DMS114 treated with DMSO at 0.1 percent for 48 hours (cell line): ENCODE measurements around the gene GAGE10.
"Not testable (repeated sequence)": the region's sequence is repeated elsewhere in the genome, so short reads cannot be mapped to it uniquely, and the experiment has no call there.

Experiments used
- DNase-seq: peaks from one replicate; lab custom pipeline; 2025; ENCODE audit not compliant: unreplicated experiment; lab: John Stamatoyannopoulos, UW

The GAGE10 gene

DNA sequence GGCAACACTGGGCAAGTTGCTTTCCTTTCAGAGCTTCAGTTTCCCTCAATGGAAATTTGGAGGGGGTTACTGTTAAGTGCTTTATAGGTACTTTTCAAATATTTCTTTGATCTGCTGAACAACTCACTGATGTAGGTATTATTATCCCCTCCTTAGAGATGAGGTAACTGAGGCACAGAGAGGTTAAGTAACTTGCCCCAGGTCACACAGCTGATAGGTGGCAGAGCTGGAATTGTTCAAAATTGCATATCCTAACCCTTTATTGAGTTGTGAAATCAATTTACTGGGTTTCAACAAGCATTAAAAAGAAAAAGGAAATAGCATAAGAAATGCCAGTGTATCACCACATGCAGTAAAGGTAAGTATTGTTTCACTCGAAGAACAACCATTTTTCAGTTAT, 27.2 kb upstream of the GAGE10 start:
- DNase-seq = no peak

DNA sequence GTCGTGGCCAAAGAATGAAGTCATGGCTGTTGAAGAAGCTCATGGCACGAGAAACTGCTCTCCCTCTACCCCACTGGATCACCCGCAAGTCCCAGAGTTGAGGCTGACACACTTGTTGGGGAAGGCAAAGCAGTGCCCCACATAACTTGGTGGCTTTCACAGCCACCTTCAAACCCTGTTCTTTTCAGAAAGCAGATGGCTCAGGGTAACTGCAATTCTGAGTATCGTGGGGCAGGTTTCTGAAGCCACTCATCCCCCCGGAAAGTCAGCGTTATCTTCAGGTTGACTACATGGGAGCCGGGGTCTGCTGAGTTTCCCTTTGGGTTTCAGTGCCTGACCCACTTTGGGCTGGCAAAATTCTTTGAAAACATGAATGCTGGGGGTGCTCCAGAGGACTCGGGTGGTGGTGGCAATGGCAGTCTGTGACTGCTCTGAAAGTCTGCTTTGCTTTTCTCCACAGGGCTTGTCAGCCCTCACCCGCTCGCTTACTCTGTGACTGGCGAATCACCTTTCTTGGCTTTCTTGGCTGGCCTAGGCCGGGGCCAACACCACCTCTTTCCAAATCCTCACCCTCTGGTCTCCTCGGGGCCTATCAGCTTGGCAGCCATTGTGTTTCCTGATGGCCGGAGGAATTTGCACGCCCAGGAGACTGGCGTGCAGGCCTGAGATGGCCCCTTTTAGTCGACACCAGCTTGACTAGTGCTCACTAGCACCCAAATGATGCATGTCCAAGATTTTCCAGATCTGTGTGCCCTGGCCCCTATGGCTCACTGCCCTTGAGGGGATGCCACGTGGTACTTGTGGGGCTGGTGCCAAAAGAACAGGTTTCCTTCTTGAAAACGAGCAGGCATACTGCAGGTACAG, 26.5 kb upstream of the GAGE10 start:
- DNase-seq = no peak

DNA sequence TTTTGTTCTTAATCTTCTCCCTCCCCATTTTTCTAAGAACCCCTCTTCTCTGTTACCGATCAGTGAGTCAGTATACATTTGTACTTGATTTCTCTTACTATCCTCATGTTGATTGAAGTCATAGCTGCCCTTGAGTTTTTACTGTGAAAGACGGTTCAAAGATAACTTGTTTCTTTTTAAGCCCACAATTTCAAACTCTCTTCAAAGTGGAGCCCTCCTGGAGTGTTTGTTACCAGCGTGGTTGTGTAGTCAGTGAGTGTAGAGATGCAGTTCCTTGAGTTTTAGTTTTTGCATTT, 26.0 kb upstream of the GAGE10 start:
- DNase-seq = no peak

DNA sequence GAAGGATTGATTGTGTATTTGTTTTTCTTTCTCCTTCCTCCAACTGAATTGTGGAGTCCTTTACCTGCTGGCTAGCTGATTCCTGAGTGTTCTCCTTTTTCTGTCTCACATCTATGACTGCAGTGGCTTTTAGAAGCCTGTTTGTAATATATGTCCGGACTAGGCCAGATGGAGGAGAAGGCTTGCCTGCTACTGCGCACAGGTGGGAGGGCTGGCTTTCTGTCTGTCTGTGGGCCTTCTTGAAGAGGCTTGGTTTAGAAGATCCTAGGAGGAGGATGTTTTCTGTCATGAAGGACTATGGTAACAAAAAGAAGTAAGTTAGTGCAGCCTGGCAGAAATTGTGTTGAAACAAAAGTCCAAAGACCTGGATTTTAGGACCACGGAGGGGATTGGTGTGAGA, 25.4 kb upstream of the GAGE10 start:
- no peak for DNase-seq

DNA sequence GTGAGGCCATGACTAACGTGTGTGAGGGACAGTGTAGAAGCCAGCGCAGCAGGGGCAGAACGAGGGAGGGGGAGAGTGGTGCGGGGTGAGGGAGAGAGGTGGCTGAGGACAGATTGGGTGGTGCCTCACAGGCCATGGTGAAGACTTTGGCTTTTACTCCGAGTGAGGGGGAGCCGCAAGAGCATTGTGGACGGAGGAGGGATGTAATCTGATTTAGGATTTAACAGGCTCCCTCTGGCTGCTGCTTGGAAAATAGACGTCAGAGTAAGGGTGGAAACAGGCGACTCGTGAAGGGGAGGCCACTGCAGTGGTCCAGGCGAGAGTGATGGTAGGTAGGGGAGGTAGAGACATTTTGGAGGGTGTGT, 20.8 kb upstream of the GAGE10 start:
- DNase-seq = peak; percentile 35

DNA sequence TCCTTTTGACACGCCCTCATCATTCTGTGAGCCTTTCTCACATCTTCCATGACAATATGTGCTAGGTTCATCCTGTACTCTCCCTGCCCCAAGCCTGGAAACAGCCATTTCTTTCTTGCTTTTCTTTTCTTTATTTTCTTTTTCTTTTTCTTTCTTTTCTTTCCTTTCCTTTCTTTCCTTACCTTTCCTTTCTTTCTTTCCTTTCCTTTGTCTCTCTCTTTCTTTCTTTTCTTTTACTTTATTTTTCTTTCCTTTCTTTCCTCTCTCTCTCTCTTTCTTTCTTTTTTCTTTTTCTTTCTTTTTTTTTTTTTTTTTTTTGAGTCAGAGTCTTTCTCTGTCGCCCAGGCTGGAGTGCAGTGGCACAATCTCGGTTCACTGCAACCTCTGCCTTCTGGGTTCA, 19.2 kb upstream of the GAGE10 start:
- DNase-seq = no peak

DNA sequence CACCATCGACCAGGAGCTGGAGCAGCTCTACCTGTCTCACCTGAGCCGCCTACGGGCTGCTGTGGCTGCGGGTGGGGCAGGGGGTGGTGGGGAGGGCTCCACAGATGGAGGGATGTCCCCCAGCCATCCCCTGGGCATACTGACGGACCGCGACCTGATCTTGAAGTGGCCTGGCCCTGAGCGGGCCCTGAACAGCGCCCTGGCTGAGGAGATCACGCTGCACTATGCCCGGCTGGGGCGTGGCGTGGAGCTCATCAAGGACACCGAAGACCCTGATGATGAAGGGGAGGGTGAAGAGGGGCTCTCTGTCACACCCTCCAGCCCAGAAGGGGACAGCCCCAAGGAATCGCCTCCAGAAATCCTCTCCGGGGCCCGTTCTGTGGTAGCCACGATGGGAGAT, 17.3 kb upstream of the GAGE10 start:
- DNase-seq = no peak

DNA sequence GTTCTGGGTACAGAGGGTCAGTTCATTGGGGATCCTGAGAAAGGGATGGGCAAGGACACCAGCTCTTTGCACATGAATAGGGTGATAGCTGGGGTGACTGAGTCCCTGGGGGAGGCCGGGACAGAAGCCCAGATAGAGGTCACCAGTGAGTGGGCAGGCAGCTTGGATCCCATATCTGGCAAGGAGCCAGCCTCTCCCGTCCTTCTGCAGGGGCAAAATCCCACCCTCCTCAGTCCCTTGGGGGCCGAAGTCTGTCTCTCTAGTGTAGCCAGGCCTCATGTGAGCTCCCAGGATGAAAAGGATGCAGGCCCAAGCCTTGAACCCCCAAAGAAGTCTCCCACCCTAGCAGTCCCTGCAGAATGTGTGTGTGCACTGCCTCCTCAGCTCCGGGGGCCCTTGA, 16.9 kb upstream of the GAGE10 start:
- DNase-seq = no peak

DNA sequence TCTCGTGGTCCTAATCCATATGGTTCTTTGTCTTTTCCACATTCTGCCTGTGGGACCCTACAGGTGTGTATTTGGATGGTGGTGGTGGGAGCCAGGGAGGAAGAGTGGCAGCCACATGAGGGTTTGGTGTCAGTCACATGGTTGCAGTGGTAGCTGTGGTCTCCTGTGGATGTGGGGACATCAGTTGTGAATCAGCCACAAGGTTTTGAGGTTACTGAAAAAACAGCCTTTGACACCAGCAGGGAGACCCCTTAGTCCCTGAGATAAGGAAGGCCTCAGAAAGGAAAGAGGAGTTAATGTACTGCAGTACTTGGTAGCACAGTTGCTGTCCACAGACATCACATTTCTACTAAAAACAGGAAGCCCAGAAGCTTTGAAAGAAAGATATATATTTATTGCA, 15.8 kb upstream of the GAGE10 start:
- DNase-seq = no peak

DNA sequence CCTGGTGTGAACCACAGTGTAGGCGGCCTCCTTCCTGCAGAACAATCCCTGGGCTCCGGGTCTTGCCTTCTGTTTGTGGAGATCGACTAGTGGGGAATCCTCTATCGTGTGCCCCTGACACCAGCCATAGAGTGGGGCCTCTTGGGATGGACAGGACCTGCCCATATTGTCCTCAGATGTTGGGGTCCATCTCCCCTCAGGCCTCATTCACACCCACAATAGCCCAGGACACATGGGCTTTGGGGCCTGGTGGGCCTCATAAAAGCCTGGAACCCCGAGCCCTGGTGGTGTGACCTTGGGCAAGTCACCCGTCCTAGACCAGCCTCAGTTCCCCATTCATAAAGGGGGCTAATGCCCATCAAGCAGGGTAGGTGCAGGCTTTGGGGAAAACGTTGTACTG, 13.2 kb upstream of the GAGE10 start:
- DNase-seq = no peak

DNA sequence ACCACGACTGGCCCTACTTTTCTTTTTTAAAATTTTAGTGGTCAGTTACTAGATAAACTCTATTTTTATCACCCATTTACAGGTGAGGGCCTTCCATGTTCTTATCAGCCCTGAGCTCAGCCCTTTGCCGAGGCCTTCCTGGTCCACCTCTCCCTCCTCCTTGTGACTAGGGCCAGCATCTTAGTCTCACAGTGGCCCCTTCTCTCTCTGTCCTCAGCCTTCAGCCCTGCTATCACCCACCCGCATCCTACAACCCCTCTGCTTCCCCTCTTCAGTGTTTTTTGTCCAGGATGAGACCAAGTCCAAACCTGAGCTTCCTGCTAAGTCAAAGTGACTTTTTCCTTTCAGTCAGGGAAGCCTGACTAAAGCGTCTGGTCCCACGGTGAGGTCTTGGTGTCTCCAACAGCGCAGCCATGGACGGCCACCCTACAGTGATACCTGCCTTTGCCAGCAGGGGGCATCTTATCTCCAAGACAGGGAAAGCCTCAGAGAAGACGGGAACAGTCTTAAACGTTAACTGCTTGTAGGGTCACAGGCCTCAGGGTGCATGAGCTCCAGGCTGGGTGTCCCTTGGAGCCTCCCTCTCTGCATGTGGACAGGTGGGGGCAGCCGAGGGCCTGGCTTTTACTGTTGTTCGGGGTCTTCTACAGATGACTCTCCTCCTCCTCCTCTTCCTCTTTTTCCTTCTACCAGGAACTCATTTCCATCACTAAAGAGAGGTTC, 11.7 kb upstream of the GAGE10 start:
- no peak for DNase-seq

DNA sequence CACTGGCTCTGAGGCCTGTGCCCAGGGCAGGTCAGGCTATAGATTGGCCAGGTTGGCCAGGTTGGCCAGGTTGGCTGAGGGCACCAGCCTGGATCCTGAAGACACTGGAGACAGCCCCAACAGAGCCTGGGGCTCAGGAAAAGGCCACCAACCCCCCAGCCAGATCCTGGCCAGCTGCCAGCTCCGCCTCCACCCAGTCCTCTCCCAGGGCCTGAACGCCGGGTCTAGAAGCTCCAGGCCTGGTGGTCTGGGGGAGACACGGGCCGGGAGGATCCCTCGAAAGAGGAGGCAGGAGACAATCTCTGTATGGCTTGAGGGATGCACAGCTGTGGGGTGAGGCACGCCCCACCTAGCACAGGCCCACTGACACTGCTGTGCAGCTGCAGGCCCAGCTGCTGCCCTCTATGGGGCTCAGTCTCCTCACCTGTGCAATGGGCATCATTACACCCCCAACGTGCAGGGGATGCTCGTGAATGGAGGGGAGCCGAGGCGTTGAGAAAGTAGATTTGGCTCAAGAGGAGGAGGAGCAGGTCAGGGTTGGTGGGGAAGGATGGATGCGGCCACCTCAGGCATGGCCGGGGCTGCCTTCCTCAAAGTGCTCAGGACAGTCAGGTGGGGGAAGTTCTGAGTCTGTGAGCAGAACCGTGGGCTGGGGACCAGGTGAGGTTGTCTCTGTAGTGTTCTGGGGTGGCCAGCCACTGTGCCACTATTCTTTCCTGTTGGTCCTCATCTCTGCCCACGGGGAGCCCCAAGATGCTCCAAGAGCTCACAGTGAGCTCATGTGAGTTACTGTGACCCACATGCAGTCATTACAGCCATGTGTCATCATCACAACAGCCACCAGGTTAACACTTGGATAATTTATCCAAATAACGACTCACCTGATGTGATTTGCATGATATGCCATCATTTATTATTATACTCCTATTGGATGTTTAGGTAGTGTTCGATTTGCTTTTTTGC, 10.8 kb upstream of the GAGE10 start:
- DNase-seq = no peak

DNA sequence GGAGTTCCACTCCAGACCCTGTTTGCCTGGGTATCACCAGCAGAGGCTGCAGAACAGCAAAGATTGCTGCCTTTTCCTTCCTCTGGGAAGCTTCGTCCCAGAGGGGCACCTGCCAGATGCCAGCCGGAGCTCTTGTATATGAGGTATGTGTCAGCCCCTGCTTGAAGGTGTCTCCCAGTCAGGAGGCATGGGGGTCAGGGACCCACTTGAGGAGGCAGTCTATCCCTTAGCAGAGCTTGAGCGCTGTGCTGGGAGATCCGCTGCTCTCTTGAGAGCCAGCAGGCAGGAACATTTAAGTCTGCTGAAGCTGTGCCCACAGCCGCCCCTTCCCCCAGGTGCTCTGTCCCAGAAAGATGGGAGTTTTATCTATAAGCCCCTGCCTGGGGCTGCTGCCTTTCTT, 4.2 kb upstream of the GAGE10 start:
- DNase-seq = not testable (repeated sequence)

DNA sequence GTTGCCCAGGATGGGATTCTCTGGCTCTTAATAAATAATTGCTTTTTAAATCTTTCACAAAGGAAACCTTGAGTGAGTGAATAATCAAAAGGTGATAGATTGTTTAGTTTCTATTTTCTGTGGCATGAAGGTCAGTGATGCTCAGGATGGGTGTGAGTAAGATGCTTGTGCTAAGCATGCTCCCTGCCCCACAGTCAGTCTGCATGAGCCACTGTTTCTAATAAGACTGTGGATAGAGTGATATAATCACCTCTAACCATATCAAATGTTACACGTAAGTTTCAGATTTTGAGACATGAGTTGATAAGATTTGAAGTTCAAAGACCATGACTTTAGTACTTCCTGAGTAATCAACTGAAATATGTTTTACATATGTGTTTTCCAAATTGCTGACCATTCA, 2.7 kb upstream of the GAGE10 start:
- DNase-seq = no peak

DNA sequence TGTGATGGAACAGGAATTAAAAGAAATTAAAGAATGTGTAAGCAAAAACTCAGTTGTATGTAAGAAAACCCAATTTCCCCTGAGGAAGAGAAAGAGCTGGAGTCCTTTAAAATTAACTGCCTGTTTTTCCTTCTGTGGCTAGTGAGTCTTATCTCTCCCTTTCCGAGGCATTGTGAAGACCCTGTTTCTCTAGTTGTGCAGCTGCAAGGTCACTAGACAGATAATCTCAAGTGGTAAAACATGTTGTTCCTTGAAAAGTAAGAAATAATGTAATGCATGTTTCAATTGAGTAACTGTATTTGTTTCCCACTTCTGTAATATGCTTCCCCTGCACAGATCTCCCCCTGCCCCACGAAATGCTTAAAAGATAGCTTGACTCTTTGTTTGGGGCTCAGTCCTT, 4.3 kb downstream of the GAGE10 start:
- DNase-seq = not testable (repeated sequence)

DNA sequence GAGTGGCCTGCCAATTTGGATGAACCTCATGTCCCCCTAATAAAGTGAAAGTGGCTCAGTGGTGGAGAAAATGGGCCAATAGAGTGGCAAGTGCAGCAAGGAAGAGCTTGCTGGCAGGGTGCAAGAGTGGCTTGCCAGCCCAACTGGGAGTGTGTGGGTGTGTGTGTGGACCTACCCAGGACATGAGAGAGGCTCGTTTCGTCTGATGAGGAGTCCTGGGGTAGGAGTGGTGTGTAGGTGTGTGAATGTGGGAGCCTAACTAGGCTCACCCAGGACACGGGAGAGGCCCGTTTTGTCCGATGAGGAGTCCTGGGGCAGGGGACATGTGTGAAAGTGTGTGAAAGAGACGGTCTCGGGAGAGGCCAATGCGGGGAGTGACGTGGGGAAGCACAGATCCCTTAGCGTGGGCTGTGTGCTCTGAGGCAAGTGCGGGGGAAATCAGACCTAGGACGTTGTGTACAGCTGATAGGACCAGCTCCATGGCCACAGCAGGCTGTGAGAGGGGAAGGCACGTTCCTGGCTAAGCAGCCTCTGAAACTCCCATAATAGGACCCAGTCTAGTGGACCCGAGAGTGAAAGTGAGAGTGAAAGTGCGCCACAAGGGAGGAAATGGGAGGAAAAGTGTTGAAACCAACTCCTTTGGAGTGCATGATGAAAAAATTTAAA, 5.3 kb downstream of the GAGE10 start:
- DNase-seq = no peak

DNA sequence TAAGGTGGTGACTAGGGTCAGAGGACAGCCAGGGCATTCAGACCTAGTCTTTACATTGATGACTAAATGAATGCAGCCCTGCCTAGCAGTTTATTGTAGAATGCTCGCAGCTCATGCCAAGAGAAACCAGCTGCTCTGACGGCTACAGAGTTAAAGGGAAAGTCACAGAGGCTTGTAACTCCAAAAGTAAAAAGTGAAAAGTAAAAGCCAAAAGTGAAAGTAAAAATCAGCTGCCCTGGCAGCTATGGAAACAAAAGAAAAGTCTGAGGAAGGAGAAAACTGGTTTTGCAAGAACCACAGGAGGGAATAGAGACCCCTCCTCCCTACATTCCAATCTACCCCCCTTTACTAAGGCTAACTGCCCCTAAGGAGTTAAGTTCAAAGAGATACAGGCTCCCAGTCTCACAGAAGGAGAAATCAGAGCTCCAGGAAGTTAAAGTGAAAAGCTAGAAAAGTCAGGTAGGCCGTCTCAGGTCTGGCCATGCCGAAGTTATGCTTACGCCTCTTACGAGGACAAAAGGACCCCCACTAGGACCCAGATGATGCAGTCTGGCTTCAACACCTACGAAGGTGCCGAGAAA, 6.0 kb downstream of the GAGE10 start:
- no peak for DNase-seq

DNA sequence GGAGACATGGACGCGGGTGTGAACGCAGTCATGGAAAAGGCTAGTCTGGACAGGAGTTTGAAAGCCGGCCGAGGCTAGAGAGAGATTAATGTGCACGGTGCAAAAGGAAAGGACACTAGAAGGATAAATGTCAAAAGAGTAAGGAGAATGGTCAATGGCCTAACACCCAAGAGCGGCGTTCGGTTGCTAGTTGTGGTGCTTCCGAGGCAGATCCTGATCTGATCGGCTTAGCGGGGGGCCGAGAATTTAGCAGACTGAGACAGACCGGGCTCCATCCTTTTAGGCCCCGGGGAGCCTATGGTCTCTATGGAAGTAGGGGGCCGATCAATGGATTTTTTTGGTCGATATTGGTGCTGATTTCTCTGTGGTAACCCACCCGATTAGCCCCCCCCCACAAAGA, 6.9 kb downstream of the GAGE10 start:
- DNase-seq = no peak

DNA sequence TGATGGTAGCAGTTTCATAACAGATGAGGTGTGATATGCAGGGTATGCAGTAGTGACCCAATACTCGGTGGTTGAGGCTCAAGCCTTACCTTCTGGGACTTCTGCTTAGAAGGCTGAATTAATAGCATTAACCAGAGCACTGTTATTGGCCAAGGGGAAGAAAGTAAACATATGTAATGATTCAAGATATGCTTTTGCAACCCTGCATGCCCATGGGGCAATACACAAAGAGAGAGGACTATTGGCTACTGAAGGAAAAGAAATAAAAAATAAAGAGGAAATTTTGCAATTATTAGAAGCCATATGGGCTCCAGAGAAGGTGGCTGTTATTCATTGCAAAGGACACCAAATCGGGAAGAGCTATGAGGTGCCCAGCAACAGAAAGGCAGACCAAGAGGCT, 8.7 kb downstream of the GAGE10 start:
- DNase-seq = no peak

DNA sequence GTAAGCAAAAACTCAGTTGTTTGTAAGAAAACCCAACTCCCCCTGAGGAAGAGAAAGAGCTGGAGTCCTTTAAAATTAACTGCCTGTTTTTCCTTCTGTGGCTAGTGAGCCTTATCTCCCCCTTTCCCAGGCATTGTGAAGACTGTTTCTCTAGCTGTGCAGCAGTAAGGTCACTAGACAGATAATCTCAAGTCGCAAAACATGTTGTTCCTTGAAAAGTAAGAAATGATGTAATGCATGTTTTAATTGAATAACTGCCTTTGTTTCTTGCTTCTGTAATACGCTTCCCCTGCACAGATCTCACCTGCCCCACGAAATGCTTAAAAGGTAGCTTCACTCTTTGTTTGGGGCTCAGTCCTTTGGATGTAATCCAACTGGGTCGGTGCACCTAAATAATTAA, 12.6 kb downstream of the GAGE10 start:
- DNase-seq = no peak

DNA sequence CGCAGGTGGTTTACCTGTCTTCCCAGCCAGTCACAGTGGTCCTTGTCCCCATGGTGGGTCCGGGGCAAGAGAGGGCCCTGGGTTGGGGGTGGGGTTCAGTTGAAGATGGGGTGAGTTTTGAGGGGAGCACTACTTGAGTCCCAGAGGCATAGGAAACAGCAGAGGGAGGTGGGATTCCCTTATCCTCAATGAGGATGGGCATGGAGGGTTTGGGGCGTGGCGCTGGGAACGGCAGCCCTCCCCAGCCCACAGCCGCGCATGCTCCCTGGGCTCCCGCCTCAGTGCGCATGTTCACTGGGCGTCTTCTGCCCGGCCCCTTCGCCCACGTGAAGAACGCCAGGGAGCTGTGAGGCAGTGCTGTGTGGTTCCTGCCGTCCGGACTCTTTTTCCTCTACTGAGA, 18.3 kb downstream of the GAGE10 start, which contains the start of gene GAGE12J:
GAGE12J (plus strand) TSS at position 301 of the 400 bp plus-strand sequence. CDS start 1,157 bp downstream, outside the sequence.
- DNase-seq = not testable (repeated sequence)
